WERI-Rb-1 (cell line): ENCODE measurements around the gene NLRP4.

ENCODE experiments used
- DNase-seq: peaks from one replicate; pipeline ENCODE4 v3.0.0-alpha.2; 2020
- H3K27ac ChIP-seq: fragments of 250-450 bp; sonication (Bioruptor Pico); 2 replicates; pipeline ENCODE4 v1.5.1; 2020; ENCODE audit warnings: mild to moderate bottlenecking, moderate library complexity
- H3K27me3 ChIP-seq: fragments of 250-450 bp; sonication (Bioruptor Pico); 2 replicates; pipeline ENCODE4 v1.5.1; 2021; ENCODE audit warnings: mild to moderate bottlenecking, low read depth, moderate library complexity; ENCODE audit not compliant: insufficient read depth, severe bottlenecking
- H3K36me3 ChIP-seq: fragments of 250-450 bp; sonication (Bioruptor Pico); 2 replicates; pipeline ENCODE4 v1.5.1; 2020; ENCODE audit warnings: mild to moderate bottlenecking, moderate library complexity
- H3K4me3 ChIP-seq: 2 replicates; pipeline ENCODE4 v1.5.1; 2011; ENCODE audit warnings: low read depth, mild to moderate bottlenecking, control low read depth, low read length
- H3K9me3 ChIP-seq: fragments of 250-450 bp; sonication (Bioruptor Pico); 2 replicates; pipeline ENCODE4 v1.5.1; 2021; ENCODE audit warnings: mild to moderate bottlenecking, moderate library complexity; ENCODE audit not compliant: severe bottlenecking
- CTCF ChIP-seq: IDR thresholded peaks from 2 replicates; pipeline ENCODE4 v1.5.1; 2011; ENCODE audit warnings: low read depth, mild to moderate bottlenecking, control low read depth, inconsistent platforms, low read length

The NLRP4 gene

GRCh38 chr19:55811340-55811739, 25.0 kb upstream of the NLRP4 start:
- H3K27me3 ChIP-seq: peaks cover 65% of the 10 kb centered on the region
- H3K9me3 ChIP-seq: peaks cover 20% of the 10 kb centered on the region
- TF ChIP-seq CTCF: no peak
- no peak overlapping the region for H3K4me3 ChIP-seq
- H3K27ac ChIP-seq: no peak overlapping the region
- no peaks in the 10 kb centered on the region for H3K36me3 ChIP-seq
- DNase-seq: no peak

DNA sequence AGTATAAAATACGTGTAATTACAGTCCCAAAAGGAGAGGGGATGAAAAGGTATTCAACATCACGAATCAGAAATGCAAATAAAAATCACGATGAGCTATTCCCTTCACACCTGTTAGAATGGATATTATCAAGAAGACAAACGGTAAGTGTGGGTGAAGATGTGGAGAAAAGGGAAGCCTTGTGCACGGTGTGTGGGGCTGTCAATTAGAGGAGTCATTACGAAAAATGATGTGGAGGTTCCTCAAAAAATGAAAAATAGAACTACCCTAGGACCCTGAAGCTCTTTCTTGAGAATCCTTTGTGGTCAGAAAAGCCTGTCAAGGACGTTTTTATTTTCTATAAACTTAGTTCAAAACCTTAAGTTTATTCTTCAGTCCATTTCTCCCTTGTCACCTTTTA, 23.9 kb upstream of the NLRP4 start:
- peaks cover 65% of the 10 kb centered on the region for H3K27me3 ChIP-seq
- H3K4me3 ChIP-seq: no peak overlapping the region
- no peak overlapping the region for H3K27ac ChIP-seq
- peaks cover 20% of the 10 kb centered on the region for H3K9me3 ChIP-seq
- H3K36me3 ChIP-seq: no peaks in the 10 kb centered on the region
- no peak for TF ChIP-seq CTCF
- no peak for DNase-seq

DNA sequence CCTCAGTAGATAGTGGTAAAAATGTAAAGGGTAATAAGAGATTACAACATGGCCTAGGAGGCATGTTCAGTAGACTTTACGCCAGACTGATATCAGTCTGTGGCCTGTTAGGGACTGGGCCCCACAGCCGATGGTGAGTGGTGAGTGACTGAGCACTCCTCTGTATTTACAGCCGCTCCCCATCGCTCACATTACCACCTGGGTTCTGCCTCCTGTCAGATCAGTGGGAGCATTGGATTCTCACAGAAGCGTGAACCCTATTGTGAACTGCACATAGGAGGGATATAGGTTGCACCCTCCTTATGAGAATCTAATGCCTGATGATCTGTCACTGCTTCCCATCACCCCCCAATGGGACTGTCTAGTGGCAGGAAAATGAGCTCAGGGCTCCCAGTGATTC, 22.4 kb upstream of the NLRP4 start:
- DNase-seq: no peak
- Histone ChIP-seq H3K36me3 (no peaks in the 10 kb centered on the region), H3K27me3 (peaks cover 68% of the 10 kb centered on the region), H3K9me3 (peaks cover 10% of the 10 kb centered on the region), H3K4me3 (no peak overlapping the region), H3K27ac (no peak overlapping the region)
- TF ChIP-seq CTCF: no peak

GRCh38 chr19:55820037-55820436, 16.3 kb upstream of the NLRP4 start:
- no peak for TF ChIP-seq CTCF
- peaks cover 48% of the 10 kb centered on the region for H3K27me3 ChIP-seq
- H3K9me3 ChIP-seq: no peaks in the 10 kb centered on the region
- no peaks in the 10 kb centered on the region for H3K36me3 ChIP-seq
- no peak overlapping the region for H3K4me3 ChIP-seq
- no peak for DNase-seq
- H3K27ac ChIP-seq: no peak overlapping the region

GRCh38 chr19:55830656-55831055, 5.7 kb upstream of the NLRP4 start:
- H3K9me3 ChIP-seq: no peaks in the 10 kb centered on the region
- no peak overlapping the region for H3K4me3 ChIP-seq
- DNase-seq: no peak
- H3K36me3 ChIP-seq: no peaks in the 10 kb centered on the region
- no peak for TF ChIP-seq CTCF
- no peak overlapping the region for H3K27ac ChIP-seq
- peaks cover 51% of the 10 kb centered on the region for H3K27me3 ChIP-seq

- H3K36me3 ChIP-seq: no peaks in the 10 kb centered on the region
- no peak within 1 kb of the TSS for H3K4me3 ChIP-seq
- H3K9me3 ChIP-seq: peaks cover 3% of the 10 kb centered on the region
- DNase-seq: no peak
- H3K27ac ChIP-seq: no peak within 1 kb of the TSS
- TF ChIP-seq CTCF: no peak
- H3K27me3 ChIP-seq: peaks cover 62% of the 10 kb centered on the region
Measured at GRCh38 chr19:55831846-55832245, 4.5 kb upstream of the NLRP4 start, which contains the start of gene NLRP11. TSS of gene NLRP11 (minus strand) at chr19:55831999. CDS start at chr19:55818174, 13,825 bp downstream.
